ENCODE results near the gene SART3. TPM values are rescaled to one million over a fixed set of nuclear protein-coding genes. Genes with fewer than 3 reads are reported as not detected.

The SART3 gene
- total and polyA plus RNA-seq, 2 of the 4 experiments (the other 2 are of a cell fraction), result 22.6 to 37.8 TPM

DNA sequence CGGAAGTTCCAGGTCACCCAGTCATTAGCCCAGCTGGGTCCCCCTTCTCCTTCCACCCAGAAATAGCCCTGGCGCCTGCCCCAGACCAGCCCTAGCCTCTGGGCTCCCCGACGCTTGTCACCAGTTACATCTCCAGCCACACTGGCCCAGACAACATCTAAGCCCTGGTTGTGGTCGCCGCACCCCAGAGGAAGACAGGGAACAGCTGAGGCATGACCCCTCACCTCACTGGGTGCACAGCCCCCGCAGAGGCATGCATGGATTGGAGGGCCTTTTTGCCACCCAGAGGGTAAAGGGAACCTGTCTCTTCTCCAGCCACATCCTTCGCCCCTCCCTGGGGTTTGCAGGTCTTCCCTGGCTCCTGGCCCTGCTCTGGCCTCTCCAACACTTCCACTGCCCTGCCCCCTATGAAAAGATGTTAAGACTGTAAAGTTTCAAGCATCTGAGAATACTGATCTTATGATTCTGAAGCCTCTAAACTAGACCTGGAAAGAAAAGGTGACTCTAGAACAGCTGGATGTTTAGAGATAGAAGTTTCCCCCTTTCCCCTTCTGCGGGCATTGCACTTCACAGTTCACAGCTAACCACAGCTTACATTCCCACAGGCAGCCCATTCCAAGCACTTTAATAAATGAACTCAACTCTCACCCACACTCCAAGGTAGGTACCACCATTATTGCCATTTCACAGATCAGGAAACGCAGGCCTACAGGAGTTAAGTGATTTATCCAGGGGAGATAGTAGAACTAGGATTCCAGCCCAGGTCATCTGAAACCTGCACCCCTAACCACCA is 22.2 kb upstream of the SART3 start (continued):
- TF ChIP-seq MXI1 (IDR thresholded peaks at IDR 0.05; ENCODE audit: borderline replicate concordance, low read depth, low read length), result no peak

DNA sequence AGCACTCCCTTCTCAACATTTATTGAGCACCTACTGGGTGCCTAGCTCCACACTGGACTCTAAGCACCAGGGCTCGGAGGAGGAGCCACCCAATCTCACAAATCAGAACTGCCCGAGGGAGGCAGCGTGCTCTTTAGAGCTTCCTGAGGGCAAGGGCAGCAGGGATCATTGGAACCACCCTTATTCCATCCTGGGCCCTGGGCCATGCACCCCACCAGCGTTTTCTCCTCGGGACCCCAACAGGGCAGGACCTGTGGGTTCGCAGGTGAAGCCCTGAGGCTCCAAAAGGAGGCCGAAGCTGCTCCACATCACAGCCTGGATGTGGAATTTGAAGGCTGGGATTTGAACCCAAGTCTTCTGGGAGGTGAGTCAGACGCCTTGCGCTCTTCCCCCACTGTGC is 21.5 kb upstream of the SART3 start:
- dilution Hi-C loops (cut with HindIII; ENCODE audit: low sequenced_read_pairs, unreplicated experiment) (no loop called here), in situ Hi-C loops (cut with MboI; ENCODE audit: low sequenced_read_pairs) (no loop called here), intact Hi-C loops (cut with micrococcal nuclease) (no loop called here)
- Histone ChIP-seq H3K9ac (ENCODE audit: low read depth, low read length) (no peak overlapping the region), H3K14ac (replicated peaks; ENCODE audit: low read depth, low read length) (no peak overlapping the region), H2BK120ac (ENCODE audit: low read depth, low read length) (no peak overlapping the region), H3K9me3 (ENCODE audit: control insufficient read depth, insufficient read depth, low read length) (no peaks in the 10 kb centered on the region), H3K4me3 (ENCODE audit: insufficient read depth, low read depth, low read length) (no peak overlapping the region), H3K4me1 (ENCODE audit: control insufficient read depth, insufficient read depth, low read length) (peaks cover 3% of the 10 kb centered on the region; the same call in 1 of the 2 replicates), H3K27me3 (ENCODE audit: control insufficient read depth, insufficient read depth, low read length) (peaks cover 2% of the 10 kb centered on the region), H4K5ac (ENCODE audit: low read depth, low read length) (no peak overlapping the region), H2BK20ac (ENCODE audit: low read depth, low read length) (no peak overlapping the region), H4K91ac (ENCODE audit: insufficient read depth, low read depth, low read length) (no peak overlapping the region), H3K18ac (ENCODE audit: low read depth, low read length) (no peak overlapping the region), H3K27ac (ENCODE audit: insufficient read depth, low read length) (no peak overlapping the region), H3K4ac (ENCODE audit: low read depth, low read length) (no peak overlapping the region), H3K36me3 (ENCODE audit: control insufficient read depth, insufficient read depth, low read length) (no peaks in the 10 kb centered on the region), H4K20me1 (ENCODE audit: insufficient read depth, low read length) (no peaks in the 10 kb centered on the region), H3K4me2 (ENCODE audit: low read depth, low read length) (no peak overlapping the region), H2AK9ac (replicated peaks; ENCODE audit: low read depth, low read length, poor library complexity) (peak overlapping the region; percentile 61), H3K23ac (ENCODE audit: low read depth, low read length) (no peak overlapping the region), H3K56ac (ENCODE audit: extremely low read depth, insufficient read depth, low read length) (no peak overlapping the region), H2AK5ac (ENCODE audit: low read depth, low read length) (no peak overlapping the region), H4K8ac (ENCODE audit: low read depth in 2 of 2, low read length in 2 of 2) (no peak overlapping the region), H2BK15ac (ENCODE audit: low read depth, low read length) (no peak overlapping the region), H2BK5ac (ENCODE audit: low read depth, low read length, poor library complexity, severe bottlenecking) (no peak overlapping the region), H3K79me1 (ENCODE audit: low read depth in 1 of 2, low read length in 2 of 2) (no peaks in the 10 kb centered on the region), H2AFZ (replicated peaks; ENCODE audit: low read length, poor library complexity) (no peak overlapping the region), H3K9me1 (ENCODE audit: insufficient read depth, low read length) (no peaks in the 10 kb centered on the region; the same call in none of the 2 replicates)
- ATAC-seq (ENCODE audit: low read depth), result no peak
- POLR2A ChIA-PET (ENCODE audit: unreplicated experiment), result no interaction called here
- 60% methylated on average over 1 of the region's 9 CpGs; no CpG with 5 or more reads in 1 of the 2 experiments for WGBS, 2 experiments (ENCODE audit: extremely low coverage in 2 of 2, insufficient read length in 1 of 2)
- TF ChIP-seq RFX5 (IDR thresholded peaks at IDR 0.05; ENCODE audit: low read depth, low read length) (no peak), RCOR1 (IDR thresholded peaks at IDR 0.05; ENCODE audit: insufficient replicate concordance, low read length) (no peak), BHLHE40 (IDR thresholded peaks at IDR 0.05; ENCODE audit: low read depth, low read length) (no peak), NFE2L2 (IDR thresholded peaks at IDR 0.05; ENCODE audit: low read depth, low read length) (no peak), MXI1 (IDR thresholded peaks at IDR 0.05; ENCODE audit: borderline replicate concordance, low read depth, low read length) (no peak), CEBPB (IDR thresholded peaks at IDR 0.05; ENCODE audit: low read depth, low read length) (no peak), MAZ (IDR thresholded peaks at IDR 0.05; ENCODE audit: borderline replicate concordance, low read depth, low read length) (no peak), SMC3 (IDR thresholded peaks at IDR 0.05; ENCODE audit: low read depth, low read length) (no peak)
- TF ChIP-seq, protein P1, sequence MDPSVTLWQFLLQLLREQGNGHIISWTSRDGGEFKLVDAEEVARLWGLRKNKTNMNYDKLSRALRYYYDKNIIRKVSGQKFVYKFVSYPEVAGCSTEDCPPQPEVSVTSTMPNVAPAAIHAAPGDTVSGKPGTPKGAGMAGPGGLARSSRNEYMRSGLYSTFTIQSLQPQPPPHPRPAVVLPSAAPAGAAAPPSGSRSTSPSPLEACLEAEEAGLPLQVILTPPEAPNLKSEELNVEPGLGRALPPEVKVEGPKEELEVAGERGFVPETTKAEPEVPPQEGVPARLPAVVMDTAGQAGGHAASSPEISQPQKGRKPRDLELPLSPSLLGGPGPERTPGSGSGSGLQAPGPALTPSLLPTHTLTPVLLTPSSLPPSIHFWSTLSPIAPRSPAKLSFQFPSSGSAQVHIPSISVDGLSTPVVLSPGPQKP (IDR thresholded peaks at IDR 0.05; ENCODE audit: borderline replicate concordance, low read depth, low read length), result no peak
- TF ChIP-seq, protein P2, sequence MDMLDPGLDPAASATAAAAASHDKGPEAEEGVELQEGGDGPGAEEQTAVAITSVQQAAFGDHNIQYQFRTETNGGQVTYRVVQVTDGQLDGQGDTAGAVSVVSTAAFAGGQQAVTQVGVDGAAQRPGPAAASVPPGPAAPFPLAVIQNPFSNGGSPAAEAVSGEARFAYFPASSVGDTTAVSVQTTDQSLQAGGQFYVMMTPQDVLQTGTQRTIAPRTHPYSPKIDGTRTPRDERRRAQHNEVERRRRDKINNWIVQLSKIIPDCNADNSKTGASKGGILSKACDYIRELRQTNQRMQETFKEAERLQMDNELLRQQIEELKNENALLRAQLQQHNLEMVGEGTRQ (IDR thresholded peaks at IDR 0.05; ENCODE audit: low read depth, low read length), result no peak
- DNase-seq, result no peak
- CTCF ChIA-PET, result no interaction called here
- BruUV-seq (replicated peaks), result no TSS peak

All from IMR-90 (cell line).